Nephron (organoid): ENCODE results near the gene C16orf89.
"Not testable (repeated sequence)": the region's sequence is repeated elsewhere in the genome, so short reads cannot be mapped to it uniquely, and the experiment has no call there.

Experiments
- H3K27ac Mint-ChIP-seq, 3 experiments: 2 replicates each; pipeline ENCODE4 v1.8.0; 2020; ENCODE audit warnings: mixed read lengths in 3 of 3, mild to moderate bottlenecking in 2 of 3, moderate library complexity in 1 of 3
- H3K27me3 Mint-ChIP-seq: 2 replicates; pipeline ENCODE4 v1.8.0; 2021; ENCODE audit warnings: low read depth, mild to moderate bottlenecking, moderate library complexity, mixed read lengths
- H3K36me3 Mint-ChIP-seq: 2 replicates; pipeline ENCODE4 v1.8.0; 2020; ENCODE audit warnings: low read depth, mixed read lengths
- H3K4me1 Mint-ChIP-seq: 2 replicates; pipeline ENCODE4 v1.8.0; 2020; ENCODE audit warnings: mixed read lengths
- H3K4me3 Mint-ChIP-seq, 3 experiments: 2 replicates each; pipeline ENCODE4 v1.8.0; 2020; ENCODE audit warnings: mild to moderate bottlenecking in 3 of 3, mixed read lengths in 3 of 3, moderate library complexity in 2 of 3
- H3K9me3 Mint-ChIP-seq: 2 replicates; pipeline ENCODE4 v1.8.0; 2020; ENCODE audit warnings: mixed read lengths
- TF ChIP-seq, protein P1 (sequence below), 3 experiments: fragments of 200-600 bp; sonication (generic); IDR thresholded peaks; one replicate each; pipeline ENCODE4 v1.5.0; 2021; ENCODE audit warnings: antibody characterized with exemption in 3 of 3; ENCODE audit not compliant: unreplicated experiment in 3 of 3

Gene C16orf89

DNA sequence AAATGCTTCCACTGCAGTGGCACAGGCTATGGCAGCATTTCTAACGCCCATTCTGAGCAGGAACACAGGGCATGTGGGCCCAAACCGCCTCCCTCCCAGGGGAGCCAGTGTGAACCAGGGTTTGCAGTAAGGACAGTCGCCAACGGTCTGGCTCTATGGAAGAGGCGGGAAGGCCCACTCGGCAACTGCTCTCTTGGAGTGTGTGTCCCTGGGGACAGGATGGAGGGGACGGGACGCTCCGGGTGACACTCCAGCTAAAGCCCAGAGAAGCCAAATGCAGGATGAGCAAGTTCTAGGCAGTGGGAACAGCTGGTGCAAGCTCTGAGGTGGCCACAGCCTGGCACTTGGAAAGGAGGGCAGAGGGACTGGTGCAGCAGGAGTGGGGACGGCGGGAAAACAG lies 28.0 kb upstream of the C16orf89 start:
- H3K4me3 Mint-ChIP-seq, result peak overlapping the region in 2 of 3 experiments; percentile 14 to 27
- H3K36me3 Mint-ChIP-seq, H3K4me1 Mint-ChIP-seq: not testable (repeated sequence)

DNA sequence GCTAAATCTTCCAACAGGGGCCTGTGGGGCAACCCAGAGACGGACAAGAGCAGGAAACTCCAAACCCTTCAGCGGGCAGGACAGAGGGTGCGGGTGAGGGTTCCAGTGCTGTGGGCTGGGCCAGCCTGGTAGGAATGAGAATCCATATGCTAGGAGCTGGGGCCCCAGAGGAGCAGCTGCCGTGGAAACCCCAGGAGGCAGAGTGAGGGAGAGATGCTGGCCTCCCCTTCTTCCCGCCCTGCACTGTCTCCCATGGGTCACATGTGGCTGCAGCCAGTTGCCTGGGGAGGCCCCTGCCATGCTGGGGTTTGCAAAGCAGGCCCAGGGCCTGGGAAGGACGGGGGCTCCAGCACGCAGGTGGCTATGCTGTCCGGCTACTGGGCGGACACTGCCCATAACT lies 27.3 kb upstream of the C16orf89 start:
- not testable (repeated sequence) for H3K27ac Mint-ChIP-seq, H3K36me3 Mint-ChIP-seq, H3K9me3 Mint-ChIP-seq, H3K27me3 Mint-ChIP-seq, H3K4me3 Mint-ChIP-seq, H3K4me1 Mint-ChIP-seq

More for the DNA sequence above, 28.0 kb upstream of the C16orf89 start:
- H3K27ac Mint-ChIP-seq, H3K9me3 Mint-ChIP-seq, H3K27me3 Mint-ChIP-seq: not testable (repeated sequence)

DNA sequence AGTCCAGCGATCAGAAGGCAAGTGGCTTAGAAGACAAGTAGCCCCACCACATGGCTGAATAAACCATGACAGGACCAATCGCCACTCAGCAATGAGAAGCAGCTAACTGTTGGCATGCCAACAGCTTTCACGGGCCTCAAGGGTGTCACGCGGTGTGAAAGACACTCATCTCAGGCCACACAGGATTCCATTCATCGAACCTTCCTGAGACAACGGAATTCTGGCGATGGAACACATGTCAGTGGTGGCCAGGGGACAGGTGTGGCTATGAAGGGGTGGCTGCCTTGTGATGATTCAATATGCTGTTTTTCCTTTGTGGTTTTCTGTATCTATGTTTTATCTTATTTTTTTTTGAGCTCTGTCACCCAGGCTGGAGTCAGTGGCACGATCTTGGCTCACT lies 24.8 kb upstream of the C16orf89 start:
- not testable (repeated sequence) for H3K27ac Mint-ChIP-seq, H3K27me3 Mint-ChIP-seq, H3K9me3 Mint-ChIP-seq, H3K4me1 Mint-ChIP-seq, H3K4me3 Mint-ChIP-seq
- H3K36me3 Mint-ChIP-seq, result peaks cover 11% of the 10 kb centered on the region

DNA sequence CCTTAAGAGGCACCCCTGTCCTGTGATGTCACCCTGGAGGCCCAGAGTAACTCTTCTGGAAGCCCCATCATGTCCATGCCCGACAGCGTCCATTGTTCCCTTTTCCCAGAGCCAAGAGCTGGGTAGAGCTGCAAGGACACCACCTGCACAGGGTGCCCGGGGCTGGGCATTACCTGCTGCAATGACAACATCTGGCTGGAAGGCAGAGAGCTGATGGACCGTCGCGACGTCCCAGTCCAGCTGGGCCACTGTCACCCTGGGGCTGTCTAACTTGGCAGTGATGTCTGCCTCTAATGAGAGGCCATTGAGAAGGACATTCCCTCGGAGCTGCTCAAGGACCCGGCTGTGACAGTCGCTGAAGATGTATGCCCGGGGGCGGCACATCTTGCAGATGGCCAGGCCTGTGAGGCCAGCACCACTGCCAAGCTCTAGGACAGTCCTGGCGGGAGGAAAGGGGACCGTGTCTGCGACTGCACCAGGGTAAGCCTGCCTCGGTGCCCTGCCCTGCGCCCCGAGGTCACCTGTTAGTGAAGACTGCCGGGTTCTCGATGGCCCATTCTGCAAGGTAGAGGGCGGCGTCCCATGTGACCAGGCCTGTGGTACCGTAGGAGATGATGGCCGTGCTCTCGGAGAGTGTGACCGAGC lies 24.3 kb upstream of the C16orf89 start:
- H3K36me3 Mint-ChIP-seq, result peaks cover 15% of the 10 kb centered on the region
- not testable (repeated sequence) for H3K27me3 Mint-ChIP-seq, H3K9me3 Mint-ChIP-seq, H3K27ac Mint-ChIP-seq, H3K4me1 Mint-ChIP-seq, H3K4me3 Mint-ChIP-seq

DNA sequence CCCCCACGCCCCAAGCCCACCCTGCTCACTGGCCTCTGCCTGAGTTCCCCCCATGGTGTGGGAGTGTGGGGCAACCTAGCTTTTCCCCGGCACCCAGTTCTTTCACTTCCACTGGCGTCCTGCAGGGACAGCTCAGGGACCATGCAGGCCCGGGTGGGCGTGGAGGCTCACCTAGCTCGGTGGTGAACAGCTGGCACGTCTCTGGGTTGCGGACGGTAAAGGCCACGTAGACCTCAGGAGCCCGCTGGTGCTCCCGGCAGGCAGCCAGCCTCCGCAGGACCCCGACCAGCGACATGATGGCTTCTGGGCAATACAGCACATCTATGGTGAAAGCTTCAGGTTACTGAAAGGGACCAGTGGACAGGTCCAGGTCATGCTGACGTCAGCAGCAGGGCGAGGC lies 23.2 kb upstream of the C16orf89 start:
- not testable (repeated sequence) for H3K9me3 Mint-ChIP-seq, H3K4me3 Mint-ChIP-seq, H3K27ac Mint-ChIP-seq, H3K4me1 Mint-ChIP-seq, H3K27me3 Mint-ChIP-seq
- peaks cover 26% of the 10 kb centered on the region for H3K36me3 Mint-ChIP-seq

DNA sequence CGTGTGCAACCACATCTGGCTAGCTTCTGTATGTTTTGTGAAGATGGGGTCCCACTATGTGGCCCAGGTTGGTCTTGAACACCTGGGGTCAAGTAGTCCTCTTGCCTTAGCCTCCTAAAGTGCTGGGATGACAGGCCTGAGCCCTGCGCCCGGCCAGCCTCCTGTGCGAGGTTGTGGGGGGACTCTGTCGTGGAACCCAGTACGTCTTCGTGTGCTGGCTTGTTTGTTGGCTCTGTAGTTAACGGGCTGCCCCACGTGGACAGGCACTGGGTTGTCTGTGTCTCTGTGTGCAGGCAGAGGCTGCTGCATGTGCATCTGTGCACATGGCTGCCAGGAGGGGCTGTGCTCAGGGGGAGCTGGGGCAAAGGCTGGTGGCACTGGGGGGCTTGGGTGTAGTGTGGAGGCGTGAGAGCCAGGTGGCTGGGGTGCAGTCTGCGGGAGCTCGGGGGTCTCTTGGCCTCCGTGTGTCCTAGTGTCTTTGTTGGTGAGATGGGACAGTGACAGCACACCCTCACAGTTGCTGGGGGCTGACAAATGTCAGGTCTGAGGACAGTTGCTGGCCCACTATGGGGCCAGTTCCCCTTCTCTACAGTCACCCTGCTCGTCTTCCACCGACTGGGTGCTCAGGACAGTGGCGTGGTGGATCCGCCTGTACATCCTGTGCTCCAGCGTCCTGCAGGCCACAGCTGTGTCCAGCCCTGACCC lies 22.5 kb upstream of the C16orf89 start:
- H3K27me3 Mint-ChIP-seq, H3K4me3 Mint-ChIP-seq, H3K27ac Mint-ChIP-seq, H3K4me1 Mint-ChIP-seq, H3K9me3 Mint-ChIP-seq: not testable (repeated sequence)
- peaks cover 31% of the 10 kb centered on the region for H3K36me3 Mint-ChIP-seq

DNA sequence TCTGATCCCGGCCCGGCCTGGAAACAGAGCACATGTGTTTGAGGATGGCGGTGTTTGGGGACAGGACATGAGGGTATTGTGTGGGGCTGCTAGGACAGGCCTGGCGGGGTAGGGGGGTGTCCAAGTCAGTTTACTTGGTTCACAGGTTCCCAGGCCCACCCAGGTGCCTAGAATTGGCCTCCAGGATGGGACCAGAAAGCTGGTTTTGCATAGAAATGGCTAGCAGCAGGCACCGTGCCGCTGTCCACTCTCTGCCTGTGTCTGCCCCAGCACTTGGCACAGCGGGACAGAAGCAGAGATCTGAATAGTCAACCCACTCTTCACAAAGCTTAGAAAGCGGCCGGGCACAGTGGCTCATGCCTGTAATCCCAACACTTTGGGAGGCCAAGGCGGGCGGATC lies 20.0 kb upstream of the C16orf89 start:
- H3K27ac Mint-ChIP-seq, H3K9me3 Mint-ChIP-seq, H3K27me3 Mint-ChIP-seq, H3K4me3 Mint-ChIP-seq, H3K4me1 Mint-ChIP-seq: not testable (repeated sequence)
- peaks cover 31% of the 10 kb centered on the region for H3K36me3 Mint-ChIP-seq

DNA sequence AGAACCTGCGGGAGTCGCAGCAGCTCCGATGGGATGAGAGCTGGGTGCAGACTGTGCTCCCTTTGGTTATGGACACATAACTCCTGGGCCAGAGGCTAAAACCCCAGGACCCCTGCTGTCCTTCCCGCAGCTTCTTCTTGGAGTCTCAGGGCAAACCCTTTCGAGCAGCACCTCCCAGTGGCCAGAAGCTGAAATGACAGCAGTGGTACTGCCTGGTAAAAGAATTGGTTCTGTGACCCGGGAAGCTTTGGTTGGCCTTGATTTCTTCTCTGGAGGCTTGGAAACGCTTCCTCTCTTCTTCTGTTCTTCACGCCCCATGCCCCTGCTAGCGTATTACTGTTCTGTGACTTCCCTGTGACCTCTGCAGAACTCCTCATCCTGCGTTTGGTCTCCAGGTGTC lies 19.0 kb upstream of the C16orf89 start:
- H3K36me3 Mint-ChIP-seq, result peaks cover 31% of the 10 kb centered on the region
- H3K27me3 Mint-ChIP-seq, H3K4me3 Mint-ChIP-seq, H3K9me3 Mint-ChIP-seq, H3K27ac Mint-ChIP-seq, H3K4me1 Mint-ChIP-seq: not testable (repeated sequence)
- TF ChIP-seq, protein P1, sequence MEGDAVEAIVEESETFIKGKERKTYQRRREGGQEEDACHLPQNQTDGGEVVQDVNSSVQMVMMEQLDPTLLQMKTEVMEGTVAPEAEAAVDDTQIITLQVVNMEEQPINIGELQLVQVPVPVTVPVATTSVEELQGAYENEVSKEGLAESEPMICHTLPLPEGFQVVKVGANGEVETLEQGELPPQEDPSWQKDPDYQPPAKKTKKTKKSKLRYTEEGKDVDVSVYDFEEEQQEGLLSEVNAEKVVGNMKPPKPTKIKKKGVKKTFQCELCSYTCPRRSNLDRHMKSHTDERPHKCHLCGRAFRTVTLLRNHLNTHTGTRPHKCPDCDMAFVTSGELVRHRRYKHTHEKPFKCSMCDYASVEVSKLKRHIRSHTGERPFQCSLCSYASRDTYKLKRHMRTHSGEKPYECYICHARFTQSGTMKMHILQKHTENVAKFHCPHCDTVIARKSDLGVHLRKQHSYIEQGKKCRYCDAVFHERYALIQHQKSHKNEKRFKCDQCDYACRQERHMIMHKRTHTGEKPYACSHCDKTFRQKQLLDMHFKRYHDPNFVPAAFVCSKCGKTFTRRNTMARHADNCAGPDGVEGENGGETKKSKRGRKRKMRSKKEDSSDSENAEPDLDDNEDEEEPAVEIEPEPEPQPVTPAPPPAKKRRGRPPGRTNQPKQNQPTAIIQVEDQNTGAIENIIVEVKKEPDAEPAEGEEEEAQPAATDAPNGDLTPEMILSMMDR (IDR thresholded peaks at IDR 0.05; ENCODE audit: unreplicated experiment in 3 of 3), result peak; percentile 40 to 62 (median 52)

DNA sequence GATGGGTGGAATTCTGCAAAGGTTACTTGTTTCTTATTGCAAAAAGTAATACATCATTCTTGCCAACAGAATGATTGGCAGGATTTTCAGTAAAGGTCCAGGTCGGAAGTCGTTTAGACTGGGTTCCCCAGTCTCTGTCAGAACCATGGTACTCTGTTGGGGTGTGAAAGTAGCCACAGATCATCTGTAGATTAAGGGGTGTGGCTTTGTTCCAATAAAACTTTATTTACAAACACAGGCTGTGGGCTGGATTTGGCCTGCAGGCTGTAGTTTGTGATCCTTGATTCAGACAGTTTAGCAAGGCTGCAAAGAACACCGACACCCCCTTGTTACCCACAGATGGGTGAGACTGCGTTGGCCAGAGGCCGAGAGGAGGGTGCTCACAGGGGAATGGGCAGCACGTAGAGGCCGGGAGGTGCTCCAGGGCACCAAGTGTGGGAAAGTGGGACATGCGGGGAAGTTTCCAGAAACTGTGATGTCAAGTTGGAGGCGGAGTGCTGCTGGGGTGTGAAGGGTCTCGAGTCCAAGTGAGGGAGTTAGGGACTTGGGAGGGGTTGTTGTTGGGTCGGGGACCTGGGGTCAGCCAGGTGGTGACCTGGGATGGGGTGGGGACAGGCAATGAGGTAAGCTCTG lies 18.5 kb upstream of the C16orf89 start:
- H3K4me1 Mint-ChIP-seq, H3K9me3 Mint-ChIP-seq, H3K27me3 Mint-ChIP-seq, H3K4me3 Mint-ChIP-seq, H3K27ac Mint-ChIP-seq: not testable (repeated sequence)
- H3K36me3 Mint-ChIP-seq, result peaks cover 34% of the 10 kb centered on the region

DNA sequence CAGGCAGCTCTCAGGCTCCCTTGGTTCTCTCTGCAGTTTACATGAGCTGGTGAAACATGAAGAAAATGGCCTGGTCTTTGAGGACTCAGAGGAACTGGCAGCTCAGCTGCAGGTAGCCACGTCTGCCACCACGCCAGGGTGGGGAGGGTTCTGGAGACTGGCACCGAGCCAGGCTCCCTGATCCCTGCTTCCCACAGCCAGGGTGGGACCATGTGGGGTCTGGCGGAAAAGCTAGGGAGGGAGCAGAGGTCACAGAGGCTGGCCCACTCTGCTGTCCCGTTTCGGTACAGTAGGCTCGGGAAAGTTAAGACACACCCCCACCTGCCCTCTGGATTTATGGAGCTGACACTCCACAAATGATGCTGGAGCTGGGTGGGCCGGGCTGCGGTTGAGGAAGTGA lies 17.9 kb upstream of the C16orf89 start:
- not testable (repeated sequence) for H3K27ac Mint-ChIP-seq, H3K9me3 Mint-ChIP-seq, H3K4me1 Mint-ChIP-seq, H3K27me3 Mint-ChIP-seq, H3K4me3 Mint-ChIP-seq
- H3K36me3 Mint-ChIP-seq, result peaks cover 34% of the 10 kb centered on the region

DNA sequence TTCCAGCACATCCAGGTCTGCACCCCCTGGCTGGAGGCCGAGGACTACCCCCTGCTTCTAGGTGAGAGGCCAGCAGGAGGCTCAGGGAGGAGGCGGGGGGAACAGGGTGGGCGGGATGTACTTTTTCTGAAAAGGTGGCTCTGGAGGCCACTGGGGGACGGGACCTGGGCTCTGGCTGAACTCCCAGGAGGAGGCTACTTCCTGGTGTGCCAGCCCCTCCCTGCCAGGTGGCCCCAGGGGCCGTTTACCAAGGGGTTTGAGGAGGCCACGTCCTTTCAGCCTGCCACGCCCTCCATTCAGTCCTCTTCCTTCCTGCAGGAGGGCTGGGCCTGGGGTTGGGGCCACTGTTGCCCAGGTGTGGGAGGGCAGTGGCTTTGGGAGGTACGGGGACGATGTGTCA lies 15.2 kb upstream of the C16orf89 start:
- not testable (repeated sequence) for H3K27ac Mint-ChIP-seq, H3K27me3 Mint-ChIP-seq, H3K4me1 Mint-ChIP-seq, H3K9me3 Mint-ChIP-seq, H3K4me3 Mint-ChIP-seq
- H3K36me3 Mint-ChIP-seq, result peaks cover 28% of the 10 kb centered on the region

DNA sequence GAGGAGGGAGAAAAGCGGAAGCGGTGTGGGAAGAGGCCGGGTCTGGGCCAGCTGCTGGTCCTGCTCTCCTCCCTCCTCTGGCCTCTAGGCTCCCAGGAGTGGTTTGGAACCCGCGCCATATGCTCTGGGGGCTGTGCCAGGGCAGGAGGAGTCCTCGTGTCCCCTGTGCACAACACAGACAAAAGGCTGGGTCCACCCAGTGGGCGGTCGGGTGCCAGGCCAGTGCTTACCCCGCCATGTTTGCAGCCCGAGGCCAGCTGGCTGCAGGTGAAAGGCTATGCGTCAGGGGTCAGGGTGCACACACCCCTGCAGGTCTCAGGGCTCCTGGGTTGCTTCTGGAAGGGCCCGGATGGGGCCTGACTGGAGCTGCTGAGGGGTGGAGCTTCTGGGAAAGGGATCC lies 14.7 kb upstream of the C16orf89 start:
- not testable (repeated sequence) for H3K9me3 Mint-ChIP-seq, H3K27me3 Mint-ChIP-seq, H3K27ac Mint-ChIP-seq, H3K4me1 Mint-ChIP-seq, H3K4me3 Mint-ChIP-seq
- H3K36me3 Mint-ChIP-seq, result peaks cover 26% of the 10 kb centered on the region
